Stimulated activated CD4-positive, alpha-beta T cell treated with anti-CD3 and anti-CD28 coated beads, Interleukin-2, amount 100 ng/mL, for 48 hours (primary cell): ENCODE results near the gene SREBF1.

Experiments
- DNase-seq, 2 donors: peaks; one replicate each; pipeline ENCODE4 v3.0.0-alpha.2; 2020

Gene SREBF1

DNA sequence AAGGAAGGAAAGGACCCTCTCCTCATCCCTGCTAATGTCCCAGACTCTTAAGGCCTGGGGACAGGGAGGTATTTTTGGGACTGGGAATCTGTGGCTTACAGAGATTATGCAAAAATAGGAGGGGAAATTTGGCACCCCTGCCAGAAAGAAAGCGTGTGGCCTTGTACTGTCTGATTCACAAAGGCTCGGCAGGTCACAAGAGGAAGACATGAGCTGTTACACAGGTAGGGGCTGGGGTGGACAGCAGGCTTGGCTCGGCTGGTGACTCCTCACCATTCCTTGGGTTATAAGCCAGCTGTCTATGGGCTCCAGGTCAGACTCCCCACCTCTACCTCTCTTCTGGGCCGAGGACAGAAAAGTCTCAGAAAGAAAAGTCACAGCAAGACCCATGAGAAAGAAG lies 20.7 kb upstream of the SREBF1 start:
- no peak for DNase-seq

DNA sequence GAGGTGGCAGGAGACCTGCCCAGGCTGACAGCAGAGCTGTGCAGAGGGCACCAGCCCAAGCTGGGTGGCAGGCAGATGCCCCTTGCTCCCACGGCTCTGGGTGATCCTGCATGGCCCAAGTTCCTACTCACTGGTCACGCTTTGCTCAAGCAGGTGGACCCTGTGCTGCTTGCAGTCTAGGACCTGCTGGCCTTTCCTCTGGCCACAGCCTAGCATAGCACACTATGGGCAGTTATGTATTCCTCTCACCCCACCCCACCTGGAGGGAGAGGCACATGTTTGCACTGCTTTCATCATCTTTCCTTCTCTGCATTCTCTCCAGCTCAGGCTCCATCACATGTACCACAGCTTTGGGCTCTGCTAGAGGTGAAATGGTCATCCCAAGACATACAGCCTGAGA lies 19.6 kb upstream of the SREBF1 start:
- DNase-seq: no peak

DNA sequence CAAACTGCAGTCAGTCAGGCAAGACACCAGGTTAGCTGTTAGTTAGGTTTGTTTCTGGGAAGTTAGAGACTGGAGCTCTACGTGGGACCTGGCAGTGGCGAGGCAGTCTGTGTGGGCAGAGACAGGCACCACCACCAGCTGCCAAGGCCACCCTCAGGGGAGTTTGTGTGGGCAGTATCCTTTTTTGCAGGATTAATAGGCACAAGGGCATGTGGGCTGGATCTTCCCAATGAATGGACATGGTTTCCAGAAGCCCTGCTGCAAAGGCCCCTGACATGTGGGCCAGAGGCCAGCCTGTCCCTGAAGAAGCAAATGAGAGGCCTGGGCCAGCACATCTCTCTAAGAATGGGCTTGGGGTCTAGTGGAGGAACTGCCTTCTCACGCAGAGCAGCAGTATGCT lies 19.2 kb upstream of the SREBF1 start:
- no peak for DNase-seq

DNA sequence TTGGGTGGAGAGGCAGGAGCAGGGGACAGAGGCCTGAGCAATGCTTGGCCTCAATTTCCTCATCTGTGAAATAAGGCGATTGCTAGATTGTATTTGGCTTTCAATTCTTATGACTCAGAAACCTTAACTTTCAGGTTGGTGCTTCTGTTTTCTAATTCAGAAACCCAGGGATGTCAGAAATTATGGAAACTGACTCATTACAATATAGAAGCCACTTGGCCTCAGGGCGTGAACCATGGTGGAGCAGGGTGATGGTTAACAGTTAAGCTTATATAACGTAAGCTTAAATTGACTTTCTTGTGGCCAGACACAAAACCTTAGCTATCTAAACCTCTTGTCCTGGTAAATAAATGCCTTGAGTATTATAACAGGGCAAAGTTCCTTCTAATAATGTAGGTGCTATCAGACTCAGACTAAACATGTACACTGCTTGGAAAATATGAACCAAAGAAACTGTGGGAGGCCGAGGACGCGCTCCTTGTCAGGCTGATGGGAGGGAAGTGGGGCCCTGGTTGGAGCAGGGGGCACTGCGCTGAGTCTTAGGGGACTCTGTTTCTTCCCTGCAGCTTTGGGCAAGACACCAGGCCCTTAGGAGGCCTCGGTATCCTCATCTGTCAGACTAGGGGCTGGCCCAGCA lies 17.1 kb upstream of the SREBF1 start:
- DNase-seq: no peak

DNA sequence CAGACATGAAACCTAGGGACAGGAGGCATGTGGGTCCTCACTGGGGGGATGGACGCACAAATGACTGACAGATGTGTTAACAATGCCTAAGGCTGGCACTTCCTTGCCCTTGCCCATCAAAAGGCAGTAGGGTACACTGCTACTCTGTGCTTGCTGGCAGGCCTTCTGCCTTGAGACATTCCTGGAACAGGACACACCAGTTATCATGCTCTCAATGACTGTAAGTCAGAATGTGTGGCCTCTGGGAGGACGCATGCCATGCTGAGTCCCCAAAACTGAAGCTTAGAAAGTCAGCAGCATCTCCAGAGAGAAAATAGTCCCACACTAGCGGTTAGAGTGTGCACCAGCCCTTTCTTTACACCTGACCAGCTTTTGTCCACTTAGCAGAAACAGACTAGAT lies 16.1 kb upstream of the SREBF1 start:
- no peak for DNase-seq

DNA sequence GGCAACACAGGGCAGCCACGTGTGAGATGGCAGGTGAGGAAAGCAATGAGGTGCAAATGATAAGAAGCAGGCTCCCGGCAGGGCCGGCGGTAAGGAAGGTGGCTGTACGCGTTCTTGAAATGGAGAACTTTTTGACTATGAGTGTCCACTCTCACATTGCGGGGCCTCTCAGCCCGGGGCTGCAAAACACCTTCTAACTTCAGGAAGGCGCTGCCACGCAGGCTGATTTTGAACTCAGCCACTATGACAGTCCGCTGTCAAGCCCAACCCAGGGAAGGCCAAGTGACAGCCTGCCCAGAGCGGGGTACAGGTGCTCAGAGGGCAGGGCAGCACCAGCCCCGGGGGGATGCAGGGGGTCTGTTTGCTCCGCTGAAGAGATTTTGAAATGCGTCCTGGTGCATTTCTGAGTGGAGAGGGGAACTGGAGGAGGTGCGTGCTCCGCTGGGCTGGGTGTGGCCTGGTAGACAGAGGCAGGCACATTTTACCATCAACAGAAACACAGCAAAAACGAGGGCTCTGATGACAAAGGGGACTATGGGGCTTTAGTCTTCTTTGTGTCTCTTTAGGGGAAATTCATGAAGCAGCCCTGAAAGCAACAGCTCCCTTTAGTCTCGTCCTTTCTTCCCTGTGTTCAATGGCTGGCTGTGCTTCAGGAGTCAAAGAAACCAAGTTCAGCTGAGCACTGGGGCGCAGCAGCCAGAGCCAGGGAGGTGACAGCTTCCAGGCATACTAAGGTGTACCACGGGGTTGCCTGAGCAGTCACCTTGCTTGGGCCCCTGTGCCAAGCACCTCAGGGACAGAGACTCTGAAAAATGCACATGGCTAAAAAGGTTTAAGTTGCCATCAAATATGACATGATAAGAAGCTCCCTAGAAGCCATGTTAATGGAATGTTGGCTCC lies 14.6 kb upstream of the SREBF1 start:
- DNase-seq: no peak

DNA sequence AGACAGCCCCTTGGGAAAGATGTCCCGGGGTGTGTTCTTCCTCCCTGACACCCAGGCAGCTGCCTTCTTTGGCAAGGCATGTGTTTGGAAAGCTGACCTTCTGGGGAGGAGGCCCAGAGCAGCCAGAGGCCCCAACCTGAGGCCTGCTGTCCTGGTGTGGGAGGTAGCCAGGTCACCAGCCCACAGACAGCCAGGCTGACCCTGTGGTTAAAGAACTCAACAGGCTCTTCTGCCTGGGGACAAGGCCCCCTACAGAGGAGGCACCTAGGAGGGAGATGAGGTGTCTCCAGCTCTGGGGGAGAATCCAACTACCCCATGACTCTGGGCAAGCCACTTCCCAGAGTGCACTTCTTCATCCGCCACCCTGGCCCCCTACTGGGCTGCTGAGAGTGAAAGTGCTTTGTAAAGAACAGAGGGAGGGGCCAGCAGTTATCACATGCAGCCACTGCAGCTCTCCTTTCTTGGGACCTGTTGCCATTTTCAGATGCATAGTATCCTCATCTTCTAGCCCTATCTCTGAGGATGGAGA lies 13.1 kb upstream of the SREBF1 start:
- DNase-seq: peak in 1 of 2 donors; percentile 62

DNA sequence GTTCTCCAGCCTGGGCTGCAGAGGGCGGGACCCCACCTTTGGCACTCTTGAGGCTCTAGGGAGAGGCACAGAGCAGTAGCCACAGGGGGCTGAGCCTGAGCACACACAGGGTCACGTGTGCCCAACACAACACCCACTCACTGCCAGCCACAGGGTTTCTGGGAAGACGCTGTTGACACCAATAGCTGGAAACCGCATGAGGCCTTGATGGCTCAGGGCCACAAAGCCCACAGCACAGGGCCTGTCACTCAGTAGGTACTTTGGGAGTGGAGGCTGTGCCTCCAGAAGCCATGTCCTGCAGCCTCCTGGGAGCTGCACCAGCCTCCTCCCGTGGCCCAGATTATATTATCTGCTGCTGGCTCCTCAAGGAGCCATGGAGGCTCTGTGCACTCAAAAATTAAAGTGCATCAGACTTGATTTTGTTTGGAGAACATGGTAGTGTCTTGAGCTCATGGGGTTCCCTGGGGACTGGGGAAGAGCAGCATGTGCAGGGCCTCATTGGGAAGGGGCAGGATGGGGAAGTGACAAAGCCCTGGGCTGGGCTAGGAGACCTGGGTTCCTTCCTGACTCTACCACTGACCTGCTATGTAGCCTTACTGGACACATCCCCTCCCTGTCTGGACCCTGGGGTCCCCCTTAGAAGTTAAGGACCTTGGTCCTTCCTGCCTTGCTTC lies 12.5 kb upstream of the SREBF1 start:
- peak; percentile 77 to 80 for DNase-seq

DNA sequence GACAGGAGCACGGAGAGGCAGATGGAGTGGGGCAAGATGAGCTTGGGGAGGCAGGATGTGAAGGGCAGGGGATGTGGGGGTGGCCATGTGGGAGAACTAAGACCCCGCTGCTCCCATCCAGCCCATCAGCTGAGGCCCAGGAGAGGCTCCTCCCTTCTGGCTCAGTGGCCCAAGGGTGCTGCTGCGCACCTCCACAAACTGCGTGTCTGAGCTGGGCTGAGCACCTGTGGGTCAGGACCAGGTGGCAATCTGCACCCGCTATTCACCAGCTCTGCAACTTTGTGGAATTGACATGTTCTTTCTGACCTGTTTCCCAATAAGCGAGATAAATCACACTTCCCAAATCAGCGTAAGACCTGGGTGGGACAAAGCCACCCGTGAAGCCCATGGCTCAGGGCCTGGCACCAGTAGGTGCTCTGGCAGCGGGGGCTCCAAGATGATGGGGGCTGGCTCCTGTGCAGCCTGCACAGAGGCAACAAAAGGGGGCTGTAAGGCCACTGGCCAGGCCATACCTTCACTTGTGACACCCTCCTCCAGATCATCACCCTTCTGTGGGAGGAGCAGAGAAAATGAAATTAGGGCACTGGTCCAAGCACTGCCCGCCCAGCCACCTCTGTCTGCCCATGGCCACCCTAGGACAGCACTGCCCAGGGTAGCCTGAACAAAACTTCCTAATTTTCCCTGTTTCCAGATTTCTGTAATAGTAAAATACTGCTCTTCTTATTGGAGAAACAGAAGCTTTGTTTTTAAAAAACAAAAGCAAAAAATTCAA lies 11.7 kb upstream of the SREBF1 start:
- DNase-seq: no peak

DNA sequence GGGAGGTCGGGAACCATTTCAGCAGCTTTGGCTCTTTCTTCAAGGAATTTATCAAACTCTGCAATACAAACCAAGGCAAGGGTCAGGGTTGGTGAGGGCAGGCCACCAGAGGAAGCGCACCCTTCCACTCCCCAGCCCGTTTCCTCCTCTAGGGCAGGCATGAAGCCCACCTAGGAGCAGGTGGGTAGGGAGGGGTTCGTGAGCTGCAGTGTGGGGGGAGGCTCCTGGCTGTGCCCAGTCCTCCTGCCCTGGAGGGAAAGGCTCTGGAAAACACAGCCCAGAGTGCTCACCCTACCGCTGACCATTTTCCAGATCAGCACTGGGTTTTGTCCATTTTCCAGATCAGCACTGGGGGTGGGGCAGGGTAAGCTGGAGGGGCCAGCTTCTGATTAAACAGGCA lies 10.9 kb upstream of the SREBF1 start:
- no peak for DNase-seq

DNA sequence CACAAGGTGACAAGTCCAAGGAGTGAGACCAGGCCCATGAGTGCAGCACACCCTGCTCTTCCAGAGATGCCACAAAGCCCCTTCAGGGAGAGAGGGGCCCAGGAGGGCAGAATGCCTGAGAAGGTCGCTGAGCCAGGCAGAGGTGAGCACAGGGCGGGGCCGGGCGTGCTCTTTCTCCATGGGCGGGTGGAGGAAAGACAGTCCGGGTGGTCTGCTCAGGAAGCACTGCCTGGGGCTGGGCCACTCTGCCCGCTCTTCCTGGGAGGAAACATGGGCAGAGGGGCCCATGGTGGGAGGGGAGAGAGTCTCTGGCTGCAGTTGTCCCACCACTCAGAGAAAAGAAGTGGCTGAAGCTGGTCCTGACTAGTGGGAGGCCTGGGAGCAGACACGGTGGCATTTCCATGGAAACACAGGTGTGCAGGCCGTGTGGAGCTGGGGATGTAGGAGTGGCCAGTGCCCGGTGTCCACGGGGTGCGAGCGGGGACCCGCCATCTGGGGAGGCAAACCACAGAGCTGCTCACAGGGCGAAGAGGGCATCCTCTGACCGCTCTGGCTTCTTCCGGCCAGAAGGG lies 10.4 kb upstream of the SREBF1 start:
- DNase-seq: no peak

DNA sequence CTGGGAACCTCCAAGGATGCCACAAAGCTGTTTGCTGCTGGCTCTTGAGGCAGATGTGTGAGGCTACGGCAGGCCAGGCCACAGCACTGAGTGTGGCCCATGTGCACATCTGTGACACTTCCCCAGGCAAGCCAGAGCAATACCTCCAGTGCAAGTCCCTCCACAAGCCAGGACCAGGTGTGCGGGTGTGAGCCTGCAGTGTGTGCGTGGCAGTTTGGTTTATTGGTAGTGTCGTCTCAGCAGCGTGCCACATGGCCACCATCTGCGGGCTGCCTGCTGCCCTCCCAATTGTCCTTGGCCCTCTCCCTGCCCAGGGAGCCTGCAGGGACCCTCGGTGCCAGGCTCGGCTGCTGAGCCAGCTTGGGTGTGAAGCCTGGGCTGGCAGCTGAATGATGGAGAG lies 9.9 kb upstream of the SREBF1 start:
- no peak for DNase-seq

DNA sequence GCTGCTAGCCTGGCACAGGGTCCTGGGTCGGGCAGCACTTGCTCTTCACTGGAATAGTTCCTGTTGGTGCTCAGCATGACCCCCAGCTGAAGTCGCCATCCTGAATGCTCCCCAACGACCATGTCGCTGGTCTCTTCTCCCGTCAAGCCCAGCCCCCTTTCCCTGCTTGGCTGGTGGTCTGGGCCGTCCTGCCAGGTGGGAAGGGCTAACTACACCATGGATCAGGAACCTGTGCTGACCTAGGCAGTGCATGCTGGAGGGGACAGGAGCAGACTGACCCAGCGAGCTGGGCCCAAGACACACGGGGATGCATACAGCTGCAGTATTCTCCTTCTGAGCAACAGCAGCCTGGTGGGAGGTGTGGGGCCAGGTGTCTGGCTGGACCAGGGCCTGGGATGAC lies 9.2 kb upstream of the SREBF1 start:
- no peak for DNase-seq

DNA sequence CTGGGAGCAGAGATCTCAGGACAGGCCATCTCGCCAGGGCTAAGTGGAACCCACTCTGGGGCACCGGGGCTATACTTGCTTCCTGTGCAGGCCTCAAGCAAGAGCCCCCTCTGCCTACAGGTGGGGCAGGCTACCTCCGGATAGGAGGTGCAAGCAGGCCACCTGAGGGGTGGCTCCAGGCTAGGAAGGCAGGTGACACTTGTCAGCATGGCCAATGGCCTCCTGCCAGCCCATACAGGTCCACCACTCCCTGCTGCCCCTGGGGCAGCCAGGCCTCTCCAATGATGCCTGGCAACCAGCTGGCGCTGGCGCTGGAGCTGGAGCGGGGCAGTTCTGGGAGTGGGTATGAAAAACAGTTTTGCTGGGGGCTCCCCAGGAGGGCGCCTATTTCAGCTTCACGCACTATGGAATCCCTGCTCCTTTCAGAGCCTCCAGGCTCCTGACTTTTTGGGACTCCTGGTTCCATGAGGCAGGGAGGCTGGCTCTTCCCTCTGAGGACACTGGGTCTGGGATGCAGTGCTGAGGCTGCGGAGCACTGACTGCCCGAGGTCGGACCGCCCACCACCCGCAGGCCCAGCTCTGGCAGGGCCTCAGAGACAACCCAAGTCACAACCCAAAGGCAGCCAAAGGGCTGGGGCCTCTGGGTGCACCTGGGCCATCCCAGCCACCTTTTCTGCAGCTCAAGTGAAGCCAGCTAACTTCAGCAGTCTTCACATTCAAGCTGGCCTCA lies 8.4 kb upstream of the SREBF1 start:
- DNase-seq: no peak

DNA sequence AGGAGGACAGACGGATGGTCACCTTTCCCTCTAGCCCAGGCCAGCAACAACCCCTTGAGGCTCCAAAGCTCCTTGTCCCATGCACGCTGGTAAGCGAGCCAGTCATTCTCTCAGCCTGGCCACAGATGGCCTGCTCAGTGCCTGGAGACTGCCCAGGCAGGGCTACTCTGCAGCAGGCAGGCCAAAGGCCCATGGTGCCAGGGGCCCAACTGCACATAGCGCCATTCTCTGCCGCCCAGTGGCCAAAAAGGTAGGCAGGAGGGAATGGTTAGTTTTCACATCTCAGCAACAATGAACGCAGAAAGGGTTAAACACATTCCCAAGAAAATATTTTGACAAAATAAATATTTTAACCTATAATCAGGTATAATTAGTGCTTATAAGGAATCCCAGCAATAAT lies 7.7 kb upstream of the SREBF1 start:
- no peak for DNase-seq

DNA sequence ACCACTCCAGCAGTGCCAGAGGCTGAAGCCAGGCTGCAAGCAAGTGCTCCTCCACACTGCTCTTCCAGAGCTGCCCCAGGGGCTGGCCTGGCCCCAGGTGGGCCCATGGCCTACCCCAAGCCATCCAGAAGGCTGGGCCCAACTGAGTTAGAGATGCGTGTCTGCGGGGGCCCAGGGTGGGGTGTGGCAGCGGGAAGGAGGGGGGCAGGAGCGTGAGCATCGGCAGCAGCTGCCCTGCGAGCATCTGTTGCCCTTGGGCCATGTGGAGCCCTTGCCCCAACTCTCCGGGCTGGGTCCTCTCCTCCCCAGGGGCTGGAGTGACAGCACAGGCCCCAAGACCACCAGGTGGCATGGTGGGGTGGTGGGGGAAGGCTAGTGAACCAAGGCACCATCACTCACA lies 7.3 kb upstream of the SREBF1 start:
- no peak for DNase-seq

DNA sequence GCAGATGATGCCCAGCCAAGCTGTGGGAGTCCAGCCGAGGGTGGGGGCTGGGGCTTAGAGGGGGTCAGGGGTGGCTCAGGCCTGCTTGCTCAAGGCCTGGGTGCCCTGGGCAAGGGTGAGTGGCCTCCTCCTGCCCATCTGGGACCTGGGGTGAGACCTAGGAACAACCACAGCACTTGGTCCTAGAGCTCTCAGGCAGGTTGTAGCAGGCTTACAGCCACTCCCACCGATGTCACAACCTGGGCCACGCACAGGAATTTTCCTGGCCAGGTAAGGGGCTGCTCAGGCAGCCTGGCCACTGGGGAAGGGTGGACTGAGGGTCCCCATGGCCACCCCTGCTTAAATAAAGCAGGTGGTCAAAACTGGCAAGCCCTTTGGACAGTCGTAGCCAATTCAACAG lies 6.3 kb upstream of the SREBF1 start:
- no peak for DNase-seq

DNA sequence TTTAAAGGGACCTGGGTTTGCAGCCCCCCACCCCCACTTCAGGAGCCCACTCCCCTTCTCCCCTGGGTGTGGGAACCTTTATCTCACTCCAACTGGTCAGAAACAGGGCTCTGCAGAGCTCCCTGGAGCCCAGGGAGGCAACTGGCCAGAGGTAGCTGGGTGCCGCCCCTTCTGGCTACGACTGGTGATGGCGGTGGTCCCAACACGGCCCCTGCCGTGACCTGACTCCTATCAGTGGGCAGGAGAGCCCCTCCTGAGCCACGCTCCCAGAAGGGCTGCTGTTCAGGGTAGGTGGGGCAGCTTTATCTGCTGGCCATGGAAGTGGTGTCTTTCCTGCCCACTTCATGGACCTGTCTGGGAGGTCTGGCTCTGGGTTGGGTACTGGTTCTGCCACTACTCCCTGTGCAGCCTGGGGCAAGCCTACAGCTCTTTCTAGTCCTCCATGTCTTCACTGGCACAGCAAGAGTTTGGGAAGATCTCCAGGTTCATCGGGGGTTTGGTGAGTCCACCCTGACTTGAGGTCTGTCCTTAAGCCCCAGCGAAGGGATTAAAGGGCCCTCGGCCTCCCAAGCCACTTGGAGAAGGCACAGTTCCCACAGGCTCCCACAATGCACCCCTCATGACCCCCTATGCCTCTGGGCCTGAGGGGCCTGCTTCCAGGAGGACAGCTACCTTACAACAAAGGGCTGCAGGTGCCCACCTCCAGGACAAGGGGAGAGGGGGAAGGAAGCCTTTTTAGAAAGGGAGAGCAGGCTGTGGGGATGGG lies 5.5 kb upstream of the SREBF1 start:
- DNase-seq: no peak

DNA sequence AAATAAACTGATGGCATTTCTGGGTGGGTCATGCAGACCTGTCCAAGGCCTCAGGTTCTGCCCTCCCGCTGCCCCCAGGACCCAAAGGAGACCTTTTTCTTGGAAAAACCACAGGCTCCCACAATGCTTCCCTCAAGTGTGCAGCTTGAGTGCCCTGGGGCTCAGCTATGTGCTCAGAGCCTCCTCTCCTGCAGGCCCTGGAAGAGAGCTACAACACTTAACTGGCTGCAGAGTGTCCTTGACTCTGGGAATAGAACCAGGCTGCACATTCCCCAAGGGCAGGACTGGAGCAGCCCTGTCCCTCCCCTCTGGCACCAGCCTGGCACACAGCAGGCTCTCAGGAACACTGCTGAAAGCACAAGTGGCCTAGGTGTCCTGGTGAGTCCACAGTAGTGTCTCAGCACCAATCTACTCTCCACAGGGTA lies 4.8 kb upstream of the SREBF1 start:
- no peak for DNase-seq

DNA sequence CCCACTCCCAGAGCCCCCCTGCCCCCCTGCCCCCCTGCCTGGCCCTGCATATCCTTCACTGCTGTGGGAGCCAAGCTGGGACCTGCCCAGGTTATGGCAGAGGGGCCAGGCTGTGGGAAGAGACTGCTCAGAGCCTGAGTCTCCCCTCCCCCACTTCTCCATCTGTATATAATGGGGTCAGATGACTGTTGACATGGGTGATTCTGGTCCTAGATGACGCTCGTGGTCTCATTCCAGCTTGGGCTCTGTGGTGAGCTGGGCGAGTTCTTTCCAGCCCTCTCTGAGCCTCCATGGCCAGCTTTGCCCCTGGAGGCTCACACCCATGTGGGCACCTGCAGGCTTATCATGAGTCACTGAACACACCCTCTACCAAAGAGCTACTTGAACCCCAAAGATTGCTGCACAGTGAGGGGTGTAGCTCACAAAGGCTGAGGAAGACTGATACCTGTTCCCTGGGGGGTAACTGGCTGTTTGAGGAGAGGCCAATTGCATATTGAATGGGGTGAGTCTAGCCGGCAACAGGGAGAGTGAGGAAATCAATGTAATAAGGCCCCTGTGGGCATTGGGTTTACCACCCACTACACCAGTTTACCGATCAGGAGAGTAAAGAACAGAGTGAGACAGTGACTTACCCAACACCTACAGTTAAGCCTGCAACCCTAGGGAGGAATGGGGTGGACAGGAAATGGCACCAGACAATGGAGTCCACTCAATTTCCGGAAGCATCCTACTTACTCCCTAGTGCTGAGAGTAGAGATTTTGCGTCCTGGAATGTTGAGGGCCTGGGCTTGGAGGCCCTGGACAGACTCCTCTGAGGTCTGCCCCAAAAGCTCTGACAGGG lies 4.2 kb upstream of the SREBF1 start:
- DNase-seq: no peak
